Astrocyte (in vitro differentiated cells and primary cell): ENCODE results near the gene ERVFRD-1.

Experiments used
- CTCF ChIP-seq: IDR thresholded peaks from 2 replicates; pipeline ENCODE4 v1.5.1; 2011; ENCODE audit warnings: low read depth, mild to moderate bottlenecking, inconsistent platforms, low read length, moderate library complexity; ENCODE audit not compliant: insufficient read depth
- EZH2 ChIP-seq: IDR thresholded peaks from 2 replicates; pipeline ENCODE4 v1.6.1; 2012; ENCODE audit warnings: mild to moderate bottlenecking, low read length, inconsistent platforms; ENCODE audit not compliant: insufficient read depth

DNA sequence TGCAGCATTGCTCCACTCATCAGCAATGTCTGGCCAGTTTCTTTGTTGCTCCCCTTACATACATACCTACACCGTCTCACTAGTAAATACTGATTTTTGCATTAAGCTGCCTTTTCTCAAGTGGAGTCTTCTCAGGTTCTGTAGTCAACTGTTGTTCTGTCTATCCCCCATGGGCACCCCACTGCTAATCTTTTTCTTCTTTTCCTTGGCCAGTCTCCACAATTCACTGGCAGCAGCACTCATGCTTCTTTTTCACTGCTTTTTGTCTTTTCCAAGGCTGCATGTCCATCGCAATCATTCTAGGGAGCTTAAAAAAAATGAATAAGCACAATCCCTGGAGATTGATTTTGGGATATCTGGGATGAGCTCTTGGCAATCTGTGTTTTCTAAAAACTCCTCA lies 10.3 kb upstream of the ERVFRD-1 start:
- TF ChIP-seq CTCF = no peak
- TF ChIP-seq EZH2 = no peak
